Ovary (tissue), 9 donors: ENCODE data around the gene ZNHIT2. TPM values are rescaled to one million over a fixed set of nuclear protein-coding genes. Genes with fewer than 3 reads are reported as not detected.

Experiments
- DNase-seq, 5 donors: peaks; one replicate each; pipeline ENCODE4 v3.0.0-alpha.2; 2019 to 2020
- H3K27ac ChIP-seq, 2 donors: fragments of 200-600 bp; one replicate each; pipeline versions ENCODE4 v1.5.1 to v1.8.0; 2019 to 2022
- H3K27me3 ChIP-seq: fragments of 200-600 bp; one replicate; pipeline ENCODE4 v1.8.0; 2022
- H3K36me3 ChIP-seq: fragments of 200-600 bp; sonication (generic); one replicate; pipeline ENCODE4 v1.5.1; 2019
- H3K4me1 ChIP-seq: one replicate; pipeline ENCODE4 v1.8.1; 2013; ENCODE audit warnings: mild to moderate bottlenecking, moderate library complexity; ENCODE audit not compliant: insufficient read depth
- H3K4me3 ChIP-seq: fragments of 200-600 bp; sonication (generic); one replicate; pipeline ENCODE4 v1.5.1; 2017
- H3K9me3 ChIP-seq, 2 donors: fragments of 200-600 bp in 1 of 2; sonication (generic) in 1 of 2; one replicate each; pipeline versions ENCODE4 v1.5.1 to v1.8.1; 2013 to 2019; ENCODE audit warnings: mild to moderate bottlenecking in 1 of 2, moderate library complexity in 1 of 2
- CTCF ChIP-seq, 3 donors: fragments of 450-650 bp in 2 of 3; fragments of 200-600 bp in 1 of 3; IDR thresholded peaks; one replicate each; pipeline versions ENCODE4 v1.5.1 to v1.8.0; 2016 to 2022; ENCODE audit warnings: antibody characterized with exemption in 3 of 3, mild to moderate bottlenecking in 1 of 3
- EP300 ChIP-seq: sonication (generic); formaldehyde crosslinking; IDR thresholded peaks from one replicate; pipeline ENCODE4 v1.6.1; 2017; ENCODE audit warnings: antibody characterized with exemption
- POLR2A ChIP-seq: fragments of 450-650 bp; IDR thresholded peaks from one replicate; pipeline ENCODE4 v1.6.1; 2017; ENCODE audit warnings: antibody characterized with exemption, mild to moderate bottlenecking, moderate library complexity
- WGBS, 3 donors: extraction: QIAGEN DNeasy Blood & Tissue Kit in 1 of 3; methylation state at CpG; one replicate each; pipeline versions ENCODE4 v1.1.5 to v1.1.7; 2013 to 2017; 5-methylcytosine and 5-hydroxymethylcytosine counted together
- intact Hi-C, 4 donors: fragments of 100-400 bp; cut with DNase I; formaldehyde crosslinking; loops; one replicate each; pipeline versions ENCODE4 v1.11.0 to v1.15.1; 2022 to 2023
- polyA plus RNA-seq, 2 donors: library from polyadenylated mRNA; stranded (reverse); fragments of 200-250 nt in 1 of 2; fragments of 350-450 nt in 1 of 2; fragmentation: Illumina TruSeq in 1 of 2; extraction: RNeasy Lipid Tissue Mini Kit (QIAGEN cat#74804) in 1 of 2; gene quantifications; one replicate each; pipeline ENCODE4 v1.2.3, GENCODE V29; 2013 to 2014
- total RNA-seq, 7 donors: library from RNA; depleted of rRNA in 2 of 7; stranded (reverse); fragments of >200 nt in 2 of 7; fragmentation: NEBNext Ultra II Directional in 3 of 7; extraction: Animal tissue kit (Norgen Biotek cat#: 25700) in 3 of 7; gene quantifications; one replicate each; pipeline versions ENCODE4 v1.1.0 to v1.2.4, GENCODE V29; 2016 to 2023
- donor health status: DM: no; HTN: no; CAD: no; lungs with moderate emphysema.
- donor health status: DM: no; HTN: no; CAD: no.
- donor health status: Bipolar disorder and iron deficiency.
- donor health status: DM: yes; HTN: yes; CAD: no.
- donor health status: DM: no; HTN: no; CAD: no.
- donor health status: DM: yes; HTN: yes; CAD: no.

Gene ZNHIT2
- total and polyA plus RNA-seq, 9 donors = 10.0 to 33.7 (median 13.3) TPM; not detected in 1

GRCh38 chr11:65125197-65126056, 7.9 kb upstream of the ZNHIT2 start:
- Histone ChIP-seq H3K4me3 (no peak overlapping the region), H3K9me3 (no peaks in the 10 kb centered on the region), H3K36me3 (no peaks in the 10 kb centered on the region), H3K4me1 (no peaks in the 10 kb centered on the region), H3K27me3 (no peaks in the 10 kb centered on the region), H3K27ac (no peak overlapping the region)
- WGBS, 3 donors = 79 to 82% (median 80%) methylated on average over 12 of the region's 12 CpGs
- TF ChIP-seq POLR2A (no peak), EP300 (no peak)
- intact Hi-C loops = loop anchor here in 1 of 4 donors (2.0 kb wide), 1 partner anchor 33 kb away; no protein-coding TSS in a partner anchor
- no peak for DNase-seq

- no peak overlapping the region for H3K27ac ChIP-seq
- TF ChIP-seq CTCF (IDR thresholded peaks at IDR 0.05) = no peak
- TF ChIP-seq POLR2A = no peak
- no peak for TF ChIP-seq EP300
- WGBS, 3 donors = 79 to 83% (median 82%) methylated on average over 5 of the region's 5 CpGs
Observed at GRCh38 chr11:65124480-65125196, 7.1 kb upstream of the ZNHIT2 start.

GRCh38 chr11:65121865-65122696, 4.6 kb upstream of the ZNHIT2 start, which contains the start of the genes FAU and MRPL49:
TSS of gene FAU (minus strand) at chr11:65122134. CDS start at chr11:65121813, 321 bp downstream.
TSS of gene MRPL49 (plus strand) at chr11:65122321. CDS start at chr11:65122347, 26 bp downstream.
- H3K27ac ChIP-seq = peak within 1 kb of the TSS; percentile 69 to 84
- no peaks in the 10 kb centered on the region for H3K9me3 ChIP-seq
- peak within 1 kb of the TSS; percentile 71 for H3K4me3 ChIP-seq
- peak; percentile 97 to 99 (median 98) for DNase-seq
- TF ChIP-seq CTCF (IDR thresholded peaks at IDR 0.05) (no peak), POLR2A (peak; percentile 86), EP300 (no peak)
- intact Hi-C loops = loop anchor here in 2 of 4 donors (5.0 kb wide), 2 partner anchors 110 to 280 kb away; partner anchors contain the start of genes ARL2 (in 1 of the 2) and CDC42BPG (in 1 of the 2)
- no peaks in the 10 kb centered on the region for H3K36me3 ChIP-seq
- no peaks in the 10 kb centered on the region for H3K4me1 ChIP-seq
- H3K27me3 ChIP-seq = no peaks in the 10 kb centered on the region
- 0% methylated on average over 64 of the region's 64 CpGs for WGBS, 3 donors

More at GRCh38 chr11:65124480-65125196, 7.1 kb upstream of the ZNHIT2 start:
- H3K4me1 ChIP-seq = no peaks in the 10 kb centered on the region
- DNase-seq = no peak
- intact Hi-C loops = loop anchor here in 2 of 4 donors (5.0 kb wide), 2 partner anchors 112 to 282 kb away; partner anchors contain the start of genes ARL2 (in 1 of the 2) and CDC42BPG (in 1 of the 2)
- H3K36me3 ChIP-seq = no peaks in the 10 kb centered on the region
- H3K27me3 ChIP-seq = no peaks in the 10 kb centered on the region
- H3K4me3 ChIP-seq = no peak overlapping the region
- H3K9me3 ChIP-seq = no peaks in the 10 kb centered on the region

GRCh38 chr11:65121447-65121864, 4.0 kb upstream of the ZNHIT2 start:
- TF ChIP-seq CTCF (IDR thresholded peaks at IDR 0.05) (no peak), EP300 (no peak), POLR2A (no peak)
- 1% methylated on average over 22 of the region's 22 CpGs for WGBS, 3 donors
- H3K9me3 ChIP-seq = no peaks in the 10 kb centered on the region
- DNase-seq = peak in 3 of 5 donors; percentile 47 to 57 (median 47)
- H3K4me3 ChIP-seq = peak overlapping the region; percentile 71
- intact Hi-C loops = loop anchor here in 2 of 4 donors (5.0 kb wide), 2 partner anchors 109 to 279 kb away; partner anchors contain the start of genes ARL2 (in 1 of the 2) and CDC42BPG (in 1 of the 2)
- peaks cover 2% of the 10 kb centered on the region for H3K4me1 ChIP-seq
- H3K27ac ChIP-seq = peak overlapping the region; percentile 69 to 84
- no peaks in the 10 kb centered on the region for H3K36me3 ChIP-seq
- no peaks in the 10 kb centered on the region for H3K27me3 ChIP-seq
